ENCODE measurements around the gene CDC45.

CDC45 gene

GRCh38 chr22:19466848-19467752 is 12.6 kb upstream of the CDC45 start:
- no peak for DNase-seq
- Histone ChIP-seq H3K4me3 (ENCODE audit: insufficient read depth, low read depth, low read length, poor library complexity, severe bottlenecking) (no peak overlapping the region), H3K27me3 (replicated peaks; ENCODE audit: control insufficient read depth, insufficient read depth, low read length, poor library complexity, severe bottlenecking) (no peaks in the 10 kb centered on the region), H3K4me1 (ENCODE audit: control insufficient read depth, insufficient read depth, low read length, poor library complexity, severe bottlenecking) (no peaks in the 10 kb centered on the region), H3K9me3 (ENCODE audit: control insufficient read depth, low read length) (no peaks in the 10 kb centered on the region), H3K36me3 (ENCODE audit: control insufficient read depth, insufficient read depth, low read length) (peaks cover 74% of the 10 kb centered on the region), H3K27ac (ENCODE audit: insufficient read depth, low read length, poor library complexity, severe bottlenecking) (no peak overlapping the region)

GRCh38 chr22:19467912-19468311 is 11.8 kb upstream of the CDC45 start:
- no peak for DNase-seq
- H3K36me3 ChIP-seq (ENCODE audit: control insufficient read depth, insufficient read depth, low read length): peaks cover 82% of the 10 kb centered on the region
- no peak overlapping the region for H3K27ac ChIP-seq (ENCODE audit: insufficient read depth, low read length, poor library complexity, severe bottlenecking)
- H3K4me1 ChIP-seq (ENCODE audit: control insufficient read depth, insufficient read depth, low read length, poor library complexity, severe bottlenecking): no peaks in the 10 kb centered on the region
- H3K27me3 ChIP-seq (replicated peaks; ENCODE audit: control insufficient read depth, insufficient read depth, low read length, poor library complexity, severe bottlenecking): no peaks in the 10 kb centered on the region
- no peak overlapping the region for H3K4me3 ChIP-seq (ENCODE audit: insufficient read depth, low read depth, low read length, poor library complexity, severe bottlenecking)
- H3K9me3 ChIP-seq (ENCODE audit: control insufficient read depth, low read length): no peaks in the 10 kb centered on the region

- H3K36me3 ChIP-seq (ENCODE audit: control insufficient read depth, insufficient read depth, low read length): peaks cover 92% of the 10 kb centered on the region
- H3K27me3 ChIP-seq (replicated peaks; ENCODE audit: control insufficient read depth, insufficient read depth, low read length, poor library complexity, severe bottlenecking): no peaks in the 10 kb centered on the region
- no peaks in the 10 kb centered on the region for H3K9me3 ChIP-seq (ENCODE audit: control insufficient read depth, low read length)
- no peak overlapping the region for H3K27ac ChIP-seq (ENCODE audit: insufficient read depth, low read length, poor library complexity, severe bottlenecking)
- H3K4me1 ChIP-seq (ENCODE audit: control insufficient read depth, insufficient read depth, low read length, poor library complexity, severe bottlenecking): no peaks in the 10 kb centered on the region
- no peak for DNase-seq
- no peak overlapping the region for H3K4me3 ChIP-seq (ENCODE audit: insufficient read depth, low read depth, low read length, poor library complexity, severe bottlenecking)
Observed at GRCh38 chr22:19469421-19469820, 10.3 kb upstream of the CDC45 start.

DNA sequence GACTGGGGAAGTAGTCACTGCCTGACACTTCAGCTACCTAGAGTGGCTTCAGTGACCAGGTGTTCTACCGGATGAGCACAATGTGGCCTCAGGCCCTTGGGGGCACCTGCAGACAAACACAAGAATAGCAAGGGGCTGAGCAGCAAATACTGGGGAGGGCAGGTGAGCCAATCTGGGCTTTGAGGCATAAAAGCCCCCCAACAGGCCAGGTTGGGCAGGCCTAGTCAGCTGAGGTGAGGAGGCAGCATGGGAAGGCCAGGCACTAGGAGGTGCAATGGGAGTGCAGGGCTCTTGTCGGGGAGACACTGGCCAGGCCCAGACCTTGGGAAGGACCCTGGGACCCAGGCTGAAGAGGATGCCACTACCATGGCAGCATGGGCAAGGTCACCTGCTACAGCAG is 9.7 kb upstream of the CDC45 start:
- no peak overlapping the region for H3K4me3 ChIP-seq (ENCODE audit: insufficient read depth, low read depth, low read length, poor library complexity, severe bottlenecking)
- peaks cover 90% of the 10 kb centered on the region for H3K36me3 ChIP-seq (ENCODE audit: control insufficient read depth, insufficient read depth, low read length)
- H3K9me3 ChIP-seq (ENCODE audit: control insufficient read depth, low read length): no peaks in the 10 kb centered on the region
- no peak overlapping the region for H3K27ac ChIP-seq (ENCODE audit: insufficient read depth, low read length, poor library complexity, severe bottlenecking)
- H3K27me3 ChIP-seq (replicated peaks; ENCODE audit: control insufficient read depth, insufficient read depth, low read length, poor library complexity, severe bottlenecking): no peaks in the 10 kb centered on the region
- DNase-seq: no peak
- no peaks in the 10 kb centered on the region for H3K4me1 ChIP-seq (ENCODE audit: control insufficient read depth, insufficient read depth, low read length, poor library complexity, severe bottlenecking)

DNA sequence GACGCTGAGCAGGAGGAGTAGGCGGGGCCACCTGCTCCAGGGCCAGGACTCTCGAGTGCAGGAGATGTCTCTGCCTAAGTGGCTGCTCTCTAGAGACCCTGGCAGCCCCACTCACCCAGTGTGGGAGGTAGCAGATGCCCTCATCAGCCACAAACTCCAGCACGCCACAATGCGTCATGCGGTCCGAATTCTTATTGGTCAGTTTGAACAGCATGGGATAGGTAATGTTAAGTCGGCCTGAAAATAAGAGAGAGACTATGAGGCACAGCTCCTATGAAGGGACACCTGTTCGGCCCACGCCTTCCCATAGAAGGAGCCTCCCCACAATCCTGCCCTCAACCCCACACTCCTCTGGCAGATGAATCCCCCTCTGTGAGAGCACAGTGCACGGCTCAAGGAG is 8.1 kb upstream of the CDC45 start:
- DNase-seq: no peak

DNA sequence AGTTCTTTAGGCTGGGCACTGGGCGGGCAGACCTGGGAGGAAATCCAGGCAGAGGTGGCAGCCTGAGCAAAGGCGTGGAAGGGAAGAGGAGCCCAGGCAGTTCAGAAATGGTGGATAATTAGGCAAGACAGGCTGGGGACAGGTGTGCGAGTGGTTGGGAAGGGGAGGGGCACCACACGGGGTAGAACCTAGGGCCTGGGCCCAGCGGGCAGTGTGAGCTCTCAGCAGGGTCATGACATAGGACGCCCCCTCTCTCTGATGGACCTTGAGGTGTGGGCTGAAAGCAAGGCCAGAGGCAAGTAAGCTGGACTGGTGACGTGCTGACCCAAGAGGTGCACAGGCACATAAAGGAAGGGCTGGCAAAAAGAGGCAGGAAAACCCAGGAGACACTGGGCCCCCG is 7.5 kb upstream of the CDC45 start:
- DNase-seq: no peak
- H3K9me3 ChIP-seq (ENCODE audit: control insufficient read depth, low read length): no peaks in the 10 kb centered on the region
- no peak overlapping the region for H3K4me3 ChIP-seq (ENCODE audit: insufficient read depth, low read depth, low read length, poor library complexity, severe bottlenecking)
- peaks cover 77% of the 10 kb centered on the region for H3K36me3 ChIP-seq (ENCODE audit: control insufficient read depth, insufficient read depth, low read length)
- no peak overlapping the region for H3K27ac ChIP-seq (ENCODE audit: insufficient read depth, low read length, poor library complexity, severe bottlenecking)
- no peaks in the 10 kb centered on the region for H3K27me3 ChIP-seq (replicated peaks; ENCODE audit: control insufficient read depth, insufficient read depth, low read length, poor library complexity, severe bottlenecking)
- H3K4me1 ChIP-seq (ENCODE audit: control insufficient read depth, insufficient read depth, low read length, poor library complexity, severe bottlenecking): no peaks in the 10 kb centered on the region

More for the DNA sequence above, 8.1 kb upstream of the CDC45 start:
- no peaks in the 10 kb centered on the region for H3K9me3 ChIP-seq (ENCODE audit: control insufficient read depth, low read length)
- no peaks in the 10 kb centered on the region for H3K27me3 ChIP-seq (replicated peaks; ENCODE audit: control insufficient read depth, insufficient read depth, low read length, poor library complexity, severe bottlenecking)
- H3K4me3 ChIP-seq (ENCODE audit: insufficient read depth, low read depth, low read length, poor library complexity, severe bottlenecking): no peak overlapping the region
- no peak overlapping the region for H3K27ac ChIP-seq (ENCODE audit: insufficient read depth, low read length, poor library complexity, severe bottlenecking)
- H3K4me1 ChIP-seq (ENCODE audit: control insufficient read depth, insufficient read depth, low read length, poor library complexity, severe bottlenecking): no peaks in the 10 kb centered on the region
- peaks cover 83% of the 10 kb centered on the region for H3K36me3 ChIP-seq (ENCODE audit: control insufficient read depth, insufficient read depth, low read length)

DNA sequence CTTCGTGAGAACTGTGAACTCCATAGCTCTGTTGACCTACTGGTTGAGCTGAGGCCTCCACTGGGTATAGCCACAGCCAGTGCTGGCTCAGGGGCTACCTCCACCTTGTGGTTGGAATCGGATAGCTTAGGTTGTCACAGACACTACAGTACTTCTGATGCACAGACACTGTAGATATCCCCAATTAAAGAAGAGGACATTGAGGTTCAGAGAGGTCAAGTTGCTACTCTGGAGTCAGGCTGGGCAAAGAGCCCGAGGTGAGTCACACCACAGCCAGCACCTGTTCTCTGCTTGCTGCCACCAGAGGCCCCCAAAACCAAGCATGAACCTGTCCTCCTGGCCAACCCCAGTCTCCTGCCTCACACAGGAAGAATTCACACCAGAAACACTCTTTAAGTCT is 6.1 kb upstream of the CDC45 start:
- no peak overlapping the region for H3K4me3 ChIP-seq (ENCODE audit: insufficient read depth, low read depth, low read length, poor library complexity, severe bottlenecking)
- H3K9me3 ChIP-seq (ENCODE audit: control insufficient read depth, low read length): no peaks in the 10 kb centered on the region
- peaks cover 65% of the 10 kb centered on the region for H3K36me3 ChIP-seq (ENCODE audit: control insufficient read depth, insufficient read depth, low read length)
- H3K27ac ChIP-seq (ENCODE audit: insufficient read depth, low read length, poor library complexity, severe bottlenecking): no peak overlapping the region
- no peak for DNase-seq
- H3K27me3 ChIP-seq (replicated peaks; ENCODE audit: control insufficient read depth, insufficient read depth, low read length, poor library complexity, severe bottlenecking): no peaks in the 10 kb centered on the region
- peaks cover 4% of the 10 kb centered on the region for H3K4me1 ChIP-seq (ENCODE audit: control insufficient read depth, insufficient read depth, low read length, poor library complexity, severe bottlenecking)

DNA sequence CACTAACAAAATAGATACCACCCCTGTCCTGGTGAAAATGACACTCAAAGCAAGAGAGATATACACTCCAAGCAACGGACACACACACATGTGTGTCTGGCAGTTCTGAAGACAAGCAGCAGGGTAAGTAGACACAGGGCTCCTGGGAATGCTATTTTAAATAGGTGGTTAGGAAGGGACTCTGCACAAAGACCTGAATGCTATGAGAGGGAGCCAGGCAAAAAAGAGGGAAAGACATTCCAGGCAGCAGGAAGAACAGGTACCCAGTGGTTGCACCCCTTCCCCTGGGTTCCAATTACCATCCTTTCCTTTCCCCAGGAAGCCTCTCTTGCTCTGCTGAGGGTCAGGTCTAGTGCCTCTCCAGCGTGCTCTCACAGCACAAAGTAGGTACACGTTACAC is 3.7 kb upstream of the CDC45 start:
- no peak overlapping the region for H3K4me3 ChIP-seq (ENCODE audit: insufficient read depth, low read depth, low read length, poor library complexity, severe bottlenecking)
- peaks cover 42% of the 10 kb centered on the region for H3K36me3 ChIP-seq (ENCODE audit: control insufficient read depth, insufficient read depth, low read length)
- DNase-seq: no peak
- H3K27ac ChIP-seq (ENCODE audit: insufficient read depth, low read length, poor library complexity, severe bottlenecking): no peak overlapping the region
- no peaks in the 10 kb centered on the region for H3K9me3 ChIP-seq (ENCODE audit: control insufficient read depth, low read length)
- H3K27me3 ChIP-seq (replicated peaks; ENCODE audit: control insufficient read depth, insufficient read depth, low read length, poor library complexity, severe bottlenecking): no peaks in the 10 kb centered on the region
- H3K4me1 ChIP-seq (ENCODE audit: control insufficient read depth, insufficient read depth, low read length, poor library complexity, severe bottlenecking): peaks cover 9% of the 10 kb centered on the region

GRCh38 chr22:19477321-19478044 is 2.2 kb upstream of the CDC45 start:
- Histone ChIP-seq H3K4me1 (ENCODE audit: control insufficient read depth, insufficient read depth, low read length, poor library complexity, severe bottlenecking) (peaks cover 9% of the 10 kb centered on the region), H3K27ac (ENCODE audit: insufficient read depth, low read length, poor library complexity, severe bottlenecking) (peak overlapping the region; percentile 96), H3K4me3 (ENCODE audit: insufficient read depth, low read depth, low read length, poor library complexity, severe bottlenecking) (peak overlapping the region; percentile 81), H3K36me3 (ENCODE audit: control insufficient read depth, insufficient read depth, low read length) (peaks cover 27% of the 10 kb centered on the region), H3K9me3 (ENCODE audit: control insufficient read depth, low read length) (no peaks in the 10 kb centered on the region), H3K27me3 (replicated peaks; ENCODE audit: control insufficient read depth, insufficient read depth, low read length, poor library complexity, severe bottlenecking) (no peaks in the 10 kb centered on the region)
- no peak for DNase-seq

Data from effector memory CD4-positive, alpha-beta T cell (primary cell).